Colonic mucosa (tissue), 4 donors: Measurements from ENCODE around the gene ATRX. TPM values are rescaled to one million over a fixed set of nuclear protein-coding genes. Genes with fewer than 3 reads are reported as not detected.
"Not testable (repeated sequence)": the region's sequence is repeated elsewhere in the genome, so short reads cannot be mapped to it uniquely, and the experiment has no call there.

Source experiments
- DNase-seq: peaks from one replicate; pipeline ENCODE4 v3.0.0-alpha.2; 2020
- H3K27ac ChIP-seq: fragments of 200-600 bp; one replicate; pipeline ENCODE4 v1.8.0; 2021
- H3K27me3 ChIP-seq: fragments of 200-600 bp; one replicate; pipeline ENCODE4 v1.8.0; 2021
- H3K36me3 ChIP-seq: fragments of 200-600 bp; one replicate; pipeline ENCODE4 v1.8.0; 2021
- H3K4me1 ChIP-seq: fragments of 200-600 bp; one replicate; pipeline ENCODE4 v1.8.0; 2021; ENCODE audit warnings: mild to moderate bottlenecking
- H3K4me3 ChIP-seq: fragments of 200-600 bp; one replicate; pipeline ENCODE4 v1.8.0; 2021
- H3K9ac ChIP-seq, 2 donors: one replicate each; pipeline ENCODE4 v1.7.0; 2013; ENCODE audit warnings: control low read depth in 2 of 2, low read depth in 2 of 2, low read length in 2 of 2
- H3K9me3 ChIP-seq: fragments of 200-600 bp; one replicate; pipeline ENCODE4 v1.8.0; 2021
- intact Hi-C: fragments of 100-400 bp; cut with DNase I; formaldehyde crosslinking; loops from one replicate; pipeline ENCODE4 v1.14.1; 2022
- total RNA-seq, 2 donors: library from RNA; stranded (reverse); fragmentation: NEBNext Ultra II Directional in 1 of 2; extraction: Animal tissue kit (Norgen Biotek cat#: 25700) in 1 of 2; gene quantifications; one replicate each; pipeline ENCODE4 v1.2.1, GENCODE V29; 2021
- TF ChIP-seq, protein P1 (sequence below): fragments of 200-600 bp; IDR thresholded peaks from one replicate; pipeline ENCODE4 v1.8.0; 2022; ENCODE audit warnings: antibody characterized with exemption, mild to moderate bottlenecking
- donor health status: healthy.
- donor health status: DM: no; HTN: no; CAD: no.
- donor health status: DM: no; HTN: no; CAD: no.

Gene ATRX
- total RNA-seq, 2 donors from 2014 or later, result 44.2 to 57.0 TPM

DNA sequence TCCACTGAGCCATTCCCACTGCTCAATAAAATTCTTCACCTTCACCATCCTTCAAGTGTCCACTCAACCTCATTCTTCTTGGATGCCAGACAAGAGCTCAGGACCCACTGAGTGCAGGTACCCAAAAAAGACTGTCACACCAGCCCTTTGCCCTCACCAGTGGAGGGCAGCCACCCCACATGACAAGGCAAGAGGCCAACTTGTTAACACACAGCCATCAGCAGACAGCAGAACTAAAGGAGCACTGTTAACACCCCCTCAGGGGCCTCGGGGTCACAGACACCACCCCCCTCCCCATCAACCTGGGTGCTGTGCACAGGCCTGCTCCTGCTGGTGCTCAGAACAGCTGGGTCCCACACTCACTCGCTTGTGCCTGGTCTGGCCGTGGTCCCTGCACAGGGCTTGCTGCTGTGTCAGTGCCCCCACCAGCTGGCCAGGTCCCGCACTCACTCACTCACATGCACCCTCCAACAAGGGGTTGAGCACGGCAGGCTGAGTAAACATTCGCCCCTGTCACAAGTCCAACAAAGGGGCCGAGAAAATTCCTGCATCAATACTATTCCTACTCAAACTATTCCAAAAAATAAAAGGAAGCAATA lies 54.1 kb downstream of the ATRX start:
- H3K9me3 ChIP-seq, result no peaks in the 10 kb centered on the region
- no peaks in the 10 kb centered on the region for H3K27me3 ChIP-seq
- DNase-seq, result no peak
- no peak overlapping the region for H3K9ac ChIP-seq
- no peak overlapping the region for H3K27ac ChIP-seq
- intact Hi-C loops, result no loop called here
- H3K4me1 ChIP-seq, result no peaks in the 10 kb centered on the region
- H3K36me3 ChIP-seq, result no peaks in the 10 kb centered on the region
- no peak overlapping the region for H3K4me3 ChIP-seq
- TF ChIP-seq, protein P1, sequence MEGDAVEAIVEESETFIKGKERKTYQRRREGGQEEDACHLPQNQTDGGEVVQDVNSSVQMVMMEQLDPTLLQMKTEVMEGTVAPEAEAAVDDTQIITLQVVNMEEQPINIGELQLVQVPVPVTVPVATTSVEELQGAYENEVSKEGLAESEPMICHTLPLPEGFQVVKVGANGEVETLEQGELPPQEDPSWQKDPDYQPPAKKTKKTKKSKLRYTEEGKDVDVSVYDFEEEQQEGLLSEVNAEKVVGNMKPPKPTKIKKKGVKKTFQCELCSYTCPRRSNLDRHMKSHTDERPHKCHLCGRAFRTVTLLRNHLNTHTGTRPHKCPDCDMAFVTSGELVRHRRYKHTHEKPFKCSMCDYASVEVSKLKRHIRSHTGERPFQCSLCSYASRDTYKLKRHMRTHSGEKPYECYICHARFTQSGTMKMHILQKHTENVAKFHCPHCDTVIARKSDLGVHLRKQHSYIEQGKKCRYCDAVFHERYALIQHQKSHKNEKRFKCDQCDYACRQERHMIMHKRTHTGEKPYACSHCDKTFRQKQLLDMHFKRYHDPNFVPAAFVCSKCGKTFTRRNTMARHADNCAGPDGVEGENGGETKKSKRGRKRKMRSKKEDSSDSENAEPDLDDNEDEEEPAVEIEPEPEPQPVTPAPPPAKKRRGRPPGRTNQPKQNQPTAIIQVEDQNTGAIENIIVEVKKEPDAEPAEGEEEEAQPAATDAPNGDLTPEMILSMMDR, result no peak

DNA sequence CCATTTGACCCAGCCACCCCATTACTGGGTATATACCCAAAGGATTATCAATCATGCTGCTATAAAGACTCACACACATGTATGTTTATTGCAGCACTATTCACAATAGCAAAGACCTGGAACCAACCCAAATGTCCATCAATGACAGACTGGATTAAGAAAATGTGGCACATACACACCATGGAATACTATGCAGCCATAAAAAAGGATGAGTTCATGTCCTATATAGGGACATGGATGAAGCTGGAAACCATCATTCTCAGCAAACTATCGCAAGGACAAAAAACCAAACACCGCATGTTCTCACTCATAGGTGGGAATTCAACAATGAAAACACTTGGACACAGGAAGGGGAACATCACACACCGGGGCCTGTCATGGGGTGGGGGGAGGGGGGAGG lies 59.9 kb downstream of the ATRX start:
- H3K4me3 ChIP-seq, H3K4me1 ChIP-seq, DNase-seq, H3K27ac ChIP-seq, H3K9me3 ChIP-seq, H3K36me3 ChIP-seq, intact Hi-C loops, H3K27me3 ChIP-seq, H3K9ac ChIP-seq: not testable (repeated sequence)

DNA sequence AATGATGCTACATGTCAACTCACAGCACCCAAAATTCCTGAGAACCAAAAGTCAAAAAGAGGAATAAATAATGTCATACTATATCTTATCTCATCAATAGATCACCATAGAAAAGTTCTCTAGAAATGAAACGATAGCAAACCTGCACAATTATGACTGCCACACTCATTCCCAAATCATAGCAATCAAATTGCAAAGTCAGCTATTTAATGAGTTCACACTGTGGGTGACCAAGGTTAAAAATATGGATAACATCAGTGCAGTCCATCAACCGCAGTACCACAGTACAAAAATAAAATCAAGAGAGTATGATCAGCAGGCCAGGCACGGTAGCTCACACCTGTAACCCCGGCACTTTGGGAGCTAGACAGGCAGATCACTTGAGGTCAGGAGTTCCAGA lies 62.3 kb downstream of the ATRX start:
- intact Hi-C loops, result no loop called here
- no peak for DNase-seq
- H3K9me3 ChIP-seq, result no peaks in the 10 kb centered on the region
- H3K9ac ChIP-seq, result no peak overlapping the region
- no peaks in the 10 kb centered on the region for H3K4me1 ChIP-seq
- H3K27me3 ChIP-seq, result no peaks in the 10 kb centered on the region
- no peak overlapping the region for H3K4me3 ChIP-seq
- no peak overlapping the region for H3K27ac ChIP-seq
- H3K36me3 ChIP-seq, result no peaks in the 10 kb centered on the region
- TF ChIP-seq, protein P1, result no peak

DNA sequence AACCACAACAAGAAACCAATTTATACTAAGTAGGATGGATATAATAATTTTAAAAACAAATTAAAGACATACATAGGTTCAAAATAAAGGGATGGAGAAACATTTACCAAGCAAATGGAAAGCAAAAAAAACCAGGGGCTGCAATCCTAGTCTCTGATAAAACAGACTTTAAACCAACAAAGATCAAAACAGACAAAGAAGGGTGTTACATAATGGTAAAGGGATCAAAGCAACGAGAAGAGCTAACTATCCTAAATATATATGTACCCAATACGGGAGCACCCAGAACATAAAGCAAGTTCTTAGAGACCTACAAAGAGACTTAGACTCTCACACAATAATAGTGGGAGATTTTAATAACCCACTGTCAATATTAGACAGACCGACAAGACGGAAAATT lies 66.6 kb downstream of the ATRX start:
- Histone ChIP-seq H3K36me3 (no peaks in the 10 kb centered on the region), H3K9ac (no peak overlapping the region), H3K27ac (no peak overlapping the region), H3K27me3 (no peaks in the 10 kb centered on the region), H3K4me1 (no peaks in the 10 kb centered on the region), H3K4me3 (no peak overlapping the region), H3K9me3 (no peaks in the 10 kb centered on the region)
- intact Hi-C loops, result no loop called here
- DNase-seq, result no peak
- TF ChIP-seq, protein P1, result no peak

DNA sequence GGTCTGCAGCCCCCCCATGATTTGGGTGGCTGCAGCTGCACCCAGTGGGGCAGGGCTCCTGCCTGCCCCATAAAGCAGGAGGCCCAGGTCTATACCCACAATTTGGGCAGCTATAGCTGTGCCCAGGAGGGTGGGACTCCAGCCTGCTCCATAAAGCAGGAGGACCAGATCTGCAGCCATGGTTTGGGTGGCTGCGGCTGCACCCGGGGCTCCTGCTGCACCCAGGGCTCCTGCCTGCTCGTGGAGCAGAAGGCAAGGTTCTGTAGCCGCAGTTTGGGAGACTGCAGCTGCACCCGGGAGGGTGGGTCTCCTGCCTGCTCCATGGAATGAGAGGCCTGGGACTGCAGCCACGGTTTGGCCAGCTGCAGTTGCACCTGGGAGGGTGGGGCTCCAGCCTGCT lies 81.1 kb downstream of the ATRX start:
- Histone ChIP-seq H3K9me3 (no peaks in the 10 kb centered on the region), H3K9ac (no peak overlapping the region), H3K4me1 (no peaks in the 10 kb centered on the region), H3K4me3 (no peak overlapping the region), H3K27ac (no peak overlapping the region), H3K27me3 (no peaks in the 10 kb centered on the region), H3K36me3 (no peaks in the 10 kb centered on the region)
- no peak for DNase-seq
- TF ChIP-seq, protein P1, result no peak
- intact Hi-C loops, result no loop called here

DNA sequence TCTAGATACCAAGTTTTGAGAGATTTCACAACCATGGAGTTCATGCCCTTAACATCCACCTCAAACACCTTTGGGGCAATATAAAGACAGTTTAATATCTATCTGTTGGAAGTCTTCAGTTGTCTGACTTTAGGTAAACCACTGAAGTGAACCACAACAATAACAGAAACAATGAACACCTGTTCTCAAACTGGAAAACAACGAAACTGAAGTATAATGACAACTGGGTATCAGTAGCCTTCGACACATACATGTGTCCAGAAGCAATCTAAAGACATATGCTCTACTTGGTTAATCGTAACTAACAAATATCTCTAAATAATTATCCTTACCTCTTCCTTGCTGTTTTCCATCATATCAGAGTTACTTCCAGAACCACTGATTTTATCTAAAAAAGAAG lies 87.8 kb downstream of the ATRX start:
- Histone ChIP-seq H3K9me3 (no peaks in the 10 kb centered on the region), H3K36me3 (no peaks in the 10 kb centered on the region), H3K27me3 (no peaks in the 10 kb centered on the region), H3K4me1 (no peaks in the 10 kb centered on the region), H3K9ac (no peak overlapping the region), H3K27ac (no peak overlapping the region), H3K4me3 (no peak overlapping the region)
- no peak for DNase-seq
- TF ChIP-seq, protein P1, result no peak
- intact Hi-C loops, result no loop called here
